MM.1S (cell line): ENCODE measurements around the gene UTS2R.

Experiments used
- CTCF ChIP-seq: fragments of 300-600 bp; sonication (generic); IDR thresholded peaks from 2 replicates; pipeline ENCODE4 v1.5.1; 2016; ENCODE audit warnings: antibody characterized with exemption, low read length, mixed read lengths
- EZH2 ChIP-seq: fragments of 300-600 bp; sonication (generic); optimal IDR thresholded peaks from 2 replicates; pipeline ENCODE3; 2017; ENCODE audit warnings: low read depth, mild to moderate bottlenecking, antibody characterized with exemption, low read length, mixed read lengths
- EZH2phosphoT487 ChIP-seq: fragments of 300-600 bp; sonication (generic); IDR thresholded peaks from 2 replicates; pipeline ENCODE4 v1.6.1; 2018; ENCODE audit warnings: antibody characterized with exemption, low read length

DNA sequence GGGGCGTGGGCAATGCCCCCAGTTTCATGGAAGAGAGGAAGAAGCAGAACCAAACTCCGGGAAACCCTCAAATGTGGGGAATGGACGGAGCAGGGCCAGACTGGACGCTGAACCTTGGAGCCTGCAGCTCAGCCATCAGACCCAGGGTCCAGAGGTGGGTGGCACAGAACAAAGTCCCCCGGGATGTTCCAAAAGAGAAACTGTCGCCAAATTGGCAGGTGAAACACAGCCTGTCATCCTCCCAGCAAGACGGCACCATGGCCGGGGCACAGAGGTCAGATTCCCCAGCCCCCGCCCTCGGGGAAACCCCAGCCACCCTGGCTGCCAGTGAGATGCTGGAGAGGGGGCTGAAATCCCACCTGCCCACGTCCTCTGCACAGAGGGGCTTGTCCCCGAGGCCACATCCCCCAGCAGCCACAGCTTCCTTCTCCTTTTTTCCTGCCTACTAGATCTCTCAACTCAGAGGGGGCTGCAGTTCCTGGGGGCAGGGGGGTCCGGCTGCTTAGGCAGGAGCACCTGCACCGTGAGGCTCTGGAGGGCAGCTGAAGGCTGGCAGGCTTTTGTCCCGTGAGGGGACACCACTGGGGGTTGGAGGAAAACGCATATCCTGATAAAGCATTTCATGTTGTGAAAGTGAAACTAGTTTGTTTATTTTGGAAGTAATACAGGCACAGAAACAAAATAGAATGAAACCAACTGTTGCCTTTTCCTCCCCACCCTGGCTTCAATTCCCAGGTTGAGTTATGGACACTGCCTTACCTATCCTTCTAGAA lies 36.8 kb upstream of the UTS2R start:
- TF ChIP-seq CTCF (no peak), EZH2 (no peak), EZH2phosphoT487 (no peak)
